IMR-90 (cell line): ENCODE results near the gene RASGRF1. TPM values are rescaled to one million over a fixed set of nuclear protein-coding genes. Genes with fewer than 3 reads are reported as not detected.

Experiments used
- ATAC-seq: fragments of 200-7000 bp; cut with Tn5 transposase; 2 replicates; pipeline ENCODE4 v1.9.1; 2020; ENCODE audit warnings: low read depth, mild to moderate bottlenecking, moderate library complexity
- BruUV-seq: library from RNA; stranded (reverse); fragments of 400-500 nt; replicated peaks from 2 replicates; lab custom pipeline; 2021; lab: Mats Ljungman, UMichigan
- CTCF ChIA-PET: fragments of 300-600 bp; formaldehyde crosslinking; extraction: SDS; loops from one replicate; lab custom pipeline; 2021; ENCODE audit warnings: antibody characterized with exemption; lab: Yijun Ruan, JAX
- POLR2A ChIA-PET: fragments of 300-600 bp; sonication (Branson Sonifier 250); formaldehyde crosslinking; loops from one replicate; lab custom pipeline; 2022; ENCODE audit warnings: antibody characterized with exemption; ENCODE audit not compliant: unreplicated experiment; lab: Charles Lee
- DNase-seq: peaks from one replicate; pipeline ENCODE4 v3.0.0; 2013
- H2AFZ ChIP-seq: replicated peaks from 2 replicates; pipeline ENCODE3; 2013; ENCODE audit warnings: low read length, mild to moderate bottlenecking; ENCODE audit not compliant: poor library complexity
- H2AK5ac ChIP-seq: 2 replicates; pipeline ENCODE4 v1.6.1; 2013; ENCODE audit warnings: low read depth, low read length, inconsistent platforms
- H2AK9ac ChIP-seq: replicated peaks from 2 replicates; pipeline ENCODE3; 2013; ENCODE audit warnings: mild to moderate bottlenecking, low read depth, low read length, moderate library complexity; ENCODE audit not compliant: poor library complexity
- H2BK120ac ChIP-seq: 2 replicates; pipeline ENCODE4 v1.6.1; 2013; ENCODE audit warnings: low read depth, low read length, inconsistent platforms
- H2BK15ac ChIP-seq: 3 replicates; pipeline ENCODE4 v1.6.1; 2013; ENCODE audit warnings: low read depth, low read length, inconsistent platforms
- H2BK20ac ChIP-seq: 2 replicates; pipeline ENCODE4 v1.6.1; 2013; ENCODE audit warnings: low read depth, mild to moderate bottlenecking, inconsistent platforms, low read length, moderate library complexity
- H2BK5ac ChIP-seq: 2 replicates; pipeline ENCODE4 v1.6.1; 2013; ENCODE audit warnings: mild to moderate bottlenecking, low read depth, low read length, inconsistent platforms; ENCODE audit not compliant: poor library complexity, severe bottlenecking
- H3K14ac ChIP-seq: replicated peaks from 2 replicates; pipeline ENCODE4 v1.6.1; 2013; ENCODE audit warnings: low read depth, low read length, inconsistent platforms
- H3K18ac ChIP-seq: 2 replicates; pipeline ENCODE4 v1.6.1; 2013; ENCODE audit warnings: low read depth, low read length, control low read depth
- H3K23ac ChIP-seq: 2 replicates; pipeline ENCODE4 v1.6.1; 2013; ENCODE audit warnings: low read depth, low read length, inconsistent platforms
- H3K27ac ChIP-seq: 2 replicates; pipeline ENCODE4 v1.5.1; 2013; ENCODE audit warnings: mild to moderate bottlenecking, control low read depth, low read length; ENCODE audit not compliant: insufficient read depth
- H3K27me3 ChIP-seq: 2 replicates; pipeline ENCODE4 v1.6.1; 2013; ENCODE audit warnings: low read length; ENCODE audit not compliant: control insufficient read depth, insufficient read depth
- H3K36me3 ChIP-seq: 2 replicates; pipeline ENCODE4 v1.6.1; 2013; ENCODE audit warnings: low read length, mixed read lengths; ENCODE audit not compliant: control insufficient read depth, insufficient read depth
- H3K4ac ChIP-seq: 2 replicates; pipeline ENCODE4 v1.6.1; 2013; ENCODE audit warnings: low read depth, low read length, inconsistent platforms
- H3K4me1 ChIP-seq: 2 replicates; pipeline ENCODE4 v1.6.1; 2013; ENCODE audit warnings: low read length, mixed read lengths; ENCODE audit not compliant: control insufficient read depth, insufficient read depth
- H3K4me2 ChIP-seq: 2 replicates; pipeline ENCODE4 v1.6.1; 2013; ENCODE audit warnings: low read depth, mild to moderate bottlenecking, control low read depth, low read length, moderate library complexity
- H3K4me3 ChIP-seq: 2 replicates; pipeline ENCODE4 v1.5.1; 2013; ENCODE audit warnings: low read depth, mild to moderate bottlenecking, control low read depth, low read length, moderate library complexity; ENCODE audit not compliant: insufficient read depth
- H3K56ac ChIP-seq: 2 replicates; pipeline ENCODE4 v1.6.1; 2013; ENCODE audit warnings: low read length, inconsistent platforms; ENCODE audit not compliant: insufficient read depth; ENCODE audit errors: extremely low read depth
- H3K79me1 ChIP-seq, 2 experiments: 2 replicates each; pipeline ENCODE4 v1.6.1; 2013; ENCODE audit warnings: low read length in 2 of 2, inconsistent platforms in 1 of 2, low read depth in 1 of 2
- H3K9ac ChIP-seq: 2 replicates; pipeline ENCODE4 v1.6.1; 2013; ENCODE audit warnings: low read depth, low read length, control low read depth
- H3K9me1 ChIP-seq: 2 replicates; pipeline ENCODE4 v1.6.1; 2013; ENCODE audit warnings: low read length, inconsistent platforms; ENCODE audit not compliant: insufficient read depth
- H3K9me3 ChIP-seq: 2 replicates; pipeline ENCODE4 v1.6.1; 2013; ENCODE audit warnings: low read length; ENCODE audit not compliant: control insufficient read depth, insufficient read depth
- H4K20me1 ChIP-seq: 2 replicates; pipeline ENCODE4 v1.6.1; 2013; ENCODE audit warnings: low read length, inconsistent platforms; ENCODE audit not compliant: insufficient read depth
- H4K5ac ChIP-seq: 2 replicates; pipeline ENCODE4 v1.6.1; 2013; ENCODE audit warnings: mild to moderate bottlenecking, low read depth, low read length, control low read depth
- H4K8ac ChIP-seq, 2 experiments: 2 replicates each; pipeline ENCODE4 v1.6.1; 2013; ENCODE audit warnings: low read depth in 2 of 2, low read length in 2 of 2, control low read depth in 1 of 2, inconsistent platforms in 1 of 2
- H4K91ac ChIP-seq: 2 replicates; pipeline ENCODE4 v1.6.1; 2013; ENCODE audit warnings: low read depth, low read length, inconsistent platforms; ENCODE audit not compliant: insufficient read depth
- BHLHE40 ChIP-seq: fragments of 150-350 bp; IDR thresholded peaks from 2 replicates; pipeline ENCODE4 v1.6.1; 2016; ENCODE audit warnings: mild to moderate bottlenecking, low read depth, low read length
- CEBPB ChIP-seq: IDR thresholded peaks from 2 replicates; pipeline ENCODE4 v1.6.1; 2012; ENCODE audit warnings: low read depth, low read length, improper control_type of control experiment
- CHD1 ChIP-seq: IDR thresholded peaks from 2 replicates; pipeline ENCODE4 v1.6.1; 2012; ENCODE audit warnings: low read depth, low read length, improper control_type of control experiment
- CTCF ChIP-seq: conservative IDR thresholded peaks from 2 replicates; pipeline ENCODE4 v1.5.1; 2012; ENCODE audit warnings: mild to moderate bottlenecking, low read depth, low read length, improper control_type of control experiment
- ELK1 ChIP-seq: fragments of 150-350 bp; IDR thresholded peaks from 2 replicates; pipeline ENCODE4 v1.6.1; 2016; ENCODE audit warnings: low read depth, mild to moderate bottlenecking, low read length, moderate library complexity, borderline replicate concordance
- FOS ChIP-seq: fragments of 150-350 bp; IDR thresholded peaks from 2 replicates; pipeline ENCODE4 v1.6.1; 2016; ENCODE audit warnings: low read depth, low read length
- MAFK ChIP-seq: IDR thresholded peaks from 2 replicates; pipeline ENCODE4 v1.6.1; 2012; ENCODE audit warnings: low read depth, low read length, improper control_type of control experiment
- MAZ ChIP-seq: IDR thresholded peaks from 2 replicates; pipeline ENCODE4 v1.6.1; 2012; ENCODE audit warnings: low read depth, mild to moderate bottlenecking, low read length, improper control_type of control experiment, moderate library complexity, borderline replicate concordance
- MXI1 ChIP-seq: IDR thresholded peaks from 2 replicates; pipeline ENCODE4 v1.6.1; 2012; ENCODE audit warnings: low read depth, mild to moderate bottlenecking, low read length, moderate library complexity, borderline replicate concordance
- NFE2L2 ChIP-seq: fragments of 150-350 bp; IDR thresholded peaks from 2 replicates; pipeline ENCODE4 v1.6.1; 2016; ENCODE audit warnings: low read depth, mild to moderate bottlenecking, low read length
- POLR2A ChIP-seq: IDR thresholded peaks from 2 replicates; pipeline ENCODE4 v1.6.1; 2012; ENCODE audit warnings: mild to moderate bottlenecking, low read depth, low read length
- RAD21 ChIP-seq: IDR thresholded peaks from 2 replicates; pipeline ENCODE4 v1.6.1; 2012; ENCODE audit warnings: low read length, improper control_type of control experiment
- RCOR1 ChIP-seq: IDR thresholded peaks from 2 replicates; pipeline ENCODE4 v1.6.1; 2012; ENCODE audit warnings: mild to moderate bottlenecking, low read length, improper control_type of control experiment; ENCODE audit not compliant: insufficient replicate concordance
- RFX5 ChIP-seq: IDR thresholded peaks from 2 replicates; pipeline ENCODE4 v1.8.0; 2012; ENCODE audit warnings: low read depth, mild to moderate bottlenecking, low read length, moderate library complexity
- SMC3 ChIP-seq: fragments of 150-350 bp; IDR thresholded peaks from 2 replicates; pipeline ENCODE4 v1.6.1; 2016; ENCODE audit warnings: low read depth, mild to moderate bottlenecking, antibody characterized with exemption, low read length, moderate library complexity
- USF2 ChIP-seq: fragments of 150-350 bp; IDR thresholded peaks from 2 replicates; pipeline ENCODE4 v1.6.1; 2017; ENCODE audit warnings: mild to moderate bottlenecking, antibody characterized with exemption, low read length, low read depth
- WGBS, 2 experiments: methylation state at CpG; one replicate each; pipeline versions ENCODE4 v1.1.5 to v1.1.7; 2013; ENCODE audit warnings: missing lambda C conversion rate in 2 of 2; ENCODE audit not compliant: insufficient read length in 1 of 2; ENCODE audit errors: extremely low coverage in 2 of 2; 5-methylcytosine and 5-hydroxymethylcytosine counted together
- dilution Hi-C: fragments of 300-500 bp; cut with HindIII; formaldehyde crosslinking; loops from one replicate; pipeline ENCODE4 v1.14.3; 2018; ENCODE audit warnings: low sequenced_read_pairs; ENCODE audit not compliant: unreplicated experiment
- in situ Hi-C: fragments of 300-500 bp; cut with MboI; formaldehyde crosslinking; loops from 3 replicates; pipeline ENCODE4 v1.14.3; 2019; ENCODE audit warnings: low sequenced_read_pairs, inconsistent platforms, mixed read lengths
- intact Hi-C: fragments of 100-400 bp; cut with micrococcal nuclease; formaldehyde crosslinking; loops from 2 replicates; pipeline ENCODE4 v1.10.0; 2022
- polyA plus RNA-seq, 3 experiments: library from polyadenylated mRNA; depleted of rRNA; stranded (reverse); fragments of >200 nt; gene quantifications; 2 replicates each; pipeline ENCODE4 v1.2.3, GENCODE V29; 2012; ENCODE audit warnings: low replicate concordance in 1 of 3
- total RNA-seq: library from RNA; depleted of rRNA; stranded (reverse); fragments of >200 nt; gene quantifications from 2 replicates; pipeline ENCODE4 v1.2.3, GENCODE V29; 2012

The RASGRF1 gene
- total and polyA plus RNA-seq, 2 of the 4 experiments (the other 2 are of a cell fraction): under 0.01 to 0.15 TPM

GRCh38 chr15:79007066-79007465 is 83.5 kb downstream of the RASGRF1 start:
- peaks cover 9% of the 10 kb centered on the region for H3K27me3 ChIP-seq
- no peak overlapping the region for H3K9ac ChIP-seq
- ChIA-PET CTCF (interaction anchor here (0.6 to 1.8 kb wide), 14 partner anchors 8 to 105 kb away, joined by 3 to 7 read pairs (median 4); no protein-coding TSS in a partner anchor), POLR2A (interaction anchor here (0.7 kb wide), 1 partner anchor 92 kb away, joined by 5 read pairs; no protein-coding TSS in a partner anchor)
- H3K9me3 ChIP-seq: 0 out of 2 replicates have a peak, but pooled peaks cover 2% of the 10 kb centered on the region
- no peak overlapping the region for H2BK20ac ChIP-seq
- no peak overlapping the region for H2AK9ac ChIP-seq
- H2BK120ac ChIP-seq: no peak overlapping the region
- no peak overlapping the region for H3K4me2 ChIP-seq
- peaks cover 15% of the 10 kb centered on the region for H3K4me1 ChIP-seq
- in situ Hi-C loops (no loop called here), dilution Hi-C loops (no loop called here), intact Hi-C loops (loop anchor here (1.0 kb wide), 1 partner anchor 98 kb away; no protein-coding TSS in a partner anchor)
- no peak overlapping the region for H3K23ac ChIP-seq
- DNase-seq (peak; percentile 50), ATAC-seq (peak; percentile 38)
- H3K14ac ChIP-seq: no peak overlapping the region
- no peak overlapping the region for H3K4me3 ChIP-seq
- H3K9me1 ChIP-seq: peaks cover 23% of the 10 kb centered on the region
- no peaks in the 10 kb centered on the region for H3K36me3 ChIP-seq
- no peak overlapping the region for H3K18ac ChIP-seq
- no peaks in the 10 kb centered on the region for H4K20me1 ChIP-seq
- H2AK5ac ChIP-seq: no peak overlapping the region
- H2AFZ ChIP-seq: no peak overlapping the region
- no peak overlapping the region for H4K8ac ChIP-seq
- no peak overlapping the region for H4K5ac ChIP-seq
- TF ChIP-seq FOS: no peak
- peak; percentile 52; the same call in 1 of the 2 replicates for TF ChIP-seq CEBPB
- peak; percentile 54 for TF ChIP-seq CTCF
- TF ChIP-seq BHLHE40: no peak
- no peak for TF ChIP-seq USF2
- TF ChIP-seq POLR2A: no peak
- TF ChIP-seq MAFK: no peak
- TF ChIP-seq MXI1: no peak
- no peak for TF ChIP-seq RCOR1
- no peak for TF ChIP-seq RFX5
- TF ChIP-seq RAD21: peak; percentile 47
- TF ChIP-seq MAZ: no peak
- no peak for TF ChIP-seq ELK1
- no peak for TF ChIP-seq CHD1
- TF ChIP-seq NFE2L2: no peak
- peak; percentile 40; the same call in 1 of the 2 replicates for TF ChIP-seq SMC3
- H2BK15ac ChIP-seq: no peak overlapping the region
- no peak overlapping the region for H3K56ac ChIP-seq
- H4K91ac ChIP-seq: no peak overlapping the region
- H3K4ac ChIP-seq: peak overlapping the region; percentile 22; the same call in 1 of the 2 replicates
- H3K27ac ChIP-seq: no peak overlapping the region
- no CpG with 5 or more reads among the region's 3 CpGs for WGBS, 2 experiments
- no peak overlapping the region for H2BK5ac ChIP-seq
- BruUV-seq: no TSS peak
- H3K79me1 ChIP-seq: no peaks in the 10 kb centered on the region; a peak in 1 of 4 replicates
